SU-DHL-6 (cell line): ENCODE measurements around the gene EIF1.

Source experiments
- H2AFZ ChIP-seq: fragments of 200-600 bp; sonication (generic); 2 replicates; pipeline ENCODE4 v1.6.1; 2014; ENCODE audit warnings: low read depth, mild to moderate bottlenecking, moderate library complexity, mixed read lengths, antibody characterized with exemption, low read length; ENCODE audit not compliant: severe bottlenecking
- H3F3A ChIP-seq: fragments of 200-600 bp; shearing (Covaris generic); 2 replicates; pipeline ENCODE4 v1.6.0; 2016; ENCODE audit warnings: antibody characterized with exemption, mild to moderate bottlenecking; ENCODE audit not compliant: insufficient read depth
- H3K27ac ChIP-seq: fragments of 200-600 bp; sonication (generic); 2 replicates; pipeline ENCODE4 v1.5.1; 2016; ENCODE audit warnings: low read depth, mild to moderate bottlenecking, low read length, moderate library complexity, mixed read lengths
- H3K27me3 ChIP-seq: fragments of 200-600 bp; sonication (generic), shearing (Covaris generic); 2 replicates; pipeline ENCODE4 v1.6.0; 2014; ENCODE audit warnings: mild to moderate bottlenecking, low read length
- H3K36me3 ChIP-seq: fragments of 200-600 bp; sonication (generic); 2 replicates; pipeline ENCODE4 v1.6.1; 2014; ENCODE audit warnings: mild to moderate bottlenecking, low read length, mixed read lengths
- H3K4me2 ChIP-seq: fragments of 300-600, 200-600 bp; shearing (Covaris generic), sonication (generic); 2 replicates; pipeline ENCODE4 v1.6.0; 2014; ENCODE audit warnings: low read length, low read depth, mild to moderate bottlenecking; ENCODE audit not compliant: poor library complexity, severe bottlenecking
- H3K4me3 ChIP-seq: fragments of 200-600 bp; sonication (generic); 2 replicates; pipeline ENCODE4 v1.5.1; 2014; ENCODE audit warnings: antibody characterized with exemption, low read length, mild to moderate bottlenecking, mixed read lengths; ENCODE audit not compliant: insufficient read depth, poor library complexity, severe bottlenecking
- H3K79me2 ChIP-seq: fragments of 200-600 bp; sonication (generic); 2 replicates; pipeline ENCODE4 v1.6.1; 2014; ENCODE audit warnings: mild to moderate bottlenecking, low read length, moderate library complexity; ENCODE audit not compliant: insufficient read depth
- H3K9ac ChIP-seq: fragments of 200-600 bp; sonication (generic); 2 replicates; pipeline ENCODE4 v1.7.0; 2014; ENCODE audit warnings: mild to moderate bottlenecking, low read length
- H3K9me2 ChIP-seq: fragments of 200-600 bp; sonication (generic); replicated peaks from 2 replicates; pipeline ENCODE4 v1.6.1; 2014; ENCODE audit warnings: low read length; ENCODE audit not compliant: insufficient read depth
- H3K9me3 ChIP-seq: fragments of 200-600 bp; sonication (generic); 2 replicates; pipeline ENCODE4 v1.6.1; 2014; ENCODE audit warnings: low read length, mixed read lengths; ENCODE audit not compliant: insufficient read depth
- H4K20me1 ChIP-seq: fragments of 200-600 bp; sonication (generic); 2 replicates; pipeline ENCODE4 v1.6.1; 2014; ENCODE audit warnings: low read depth, mild to moderate bottlenecking, antibody characterized with exemption, low read length, moderate library complexity, mixed read lengths
- EZH2phosphoT487 ChIP-seq: fragments of 200-600 bp; sonication (generic), shearing (Covaris generic); conservative IDR thresholded peaks from 2 replicates; pipeline ENCODE4 v1.6.1; 2018; ENCODE audit warnings: mild to moderate bottlenecking, antibody characterized with exemption, low read length, moderate library complexity, mixed read lengths
- TF ChIP-seq, protein P1 (sequence below): fragments of 200-600 bp; sonication (generic); IDR thresholded peaks from one replicate; pipeline ENCODE4 v1.5.1; 2017; ENCODE audit warnings: antibody characterized with exemption, mild to moderate bottlenecking, low read length, moderate library complexity; ENCODE audit not compliant: insufficient read depth, poor library complexity, severe bottlenecking

EIF1 gene

DNA sequence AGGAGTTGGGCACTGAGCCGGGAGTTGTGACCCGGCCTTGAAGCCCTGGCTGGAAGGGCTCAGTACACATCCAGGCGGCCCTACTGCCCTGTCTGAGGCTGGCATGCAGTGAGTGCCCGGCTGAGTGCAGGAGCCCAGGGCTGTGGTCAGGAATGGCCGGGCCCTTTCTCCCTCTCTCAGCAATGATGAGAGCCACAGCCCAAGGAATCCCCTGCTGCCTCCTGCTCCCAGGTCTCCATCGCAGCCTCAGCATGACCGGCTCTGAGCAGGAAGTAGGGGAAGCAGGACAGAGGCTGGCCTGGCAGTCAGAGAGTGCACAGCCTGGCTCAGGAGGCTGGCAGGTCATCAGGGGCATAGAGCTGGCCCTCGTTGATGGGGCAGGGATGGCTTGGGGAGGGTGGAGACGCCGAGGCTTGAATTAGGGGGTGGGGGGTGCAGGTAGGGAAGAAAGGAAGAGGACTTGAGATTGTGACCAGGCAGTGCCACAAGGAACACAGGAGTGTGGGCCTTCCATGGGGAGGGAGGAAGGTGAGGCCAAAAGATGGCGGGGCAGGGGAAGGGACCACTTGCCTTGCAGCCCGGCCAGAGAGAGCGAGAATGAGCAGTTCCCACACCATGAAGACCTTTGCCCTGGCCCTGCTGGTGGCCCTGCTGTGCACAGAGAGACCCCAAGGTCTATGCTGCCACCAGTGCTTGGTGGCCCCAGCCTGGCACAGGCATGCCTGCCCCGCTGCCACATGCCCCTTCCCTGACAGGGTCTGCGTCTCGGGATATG, 32.2 kb upstream of the EIF1 start:
- H2AFZ ChIP-seq = no peak overlapping the region

DNA sequence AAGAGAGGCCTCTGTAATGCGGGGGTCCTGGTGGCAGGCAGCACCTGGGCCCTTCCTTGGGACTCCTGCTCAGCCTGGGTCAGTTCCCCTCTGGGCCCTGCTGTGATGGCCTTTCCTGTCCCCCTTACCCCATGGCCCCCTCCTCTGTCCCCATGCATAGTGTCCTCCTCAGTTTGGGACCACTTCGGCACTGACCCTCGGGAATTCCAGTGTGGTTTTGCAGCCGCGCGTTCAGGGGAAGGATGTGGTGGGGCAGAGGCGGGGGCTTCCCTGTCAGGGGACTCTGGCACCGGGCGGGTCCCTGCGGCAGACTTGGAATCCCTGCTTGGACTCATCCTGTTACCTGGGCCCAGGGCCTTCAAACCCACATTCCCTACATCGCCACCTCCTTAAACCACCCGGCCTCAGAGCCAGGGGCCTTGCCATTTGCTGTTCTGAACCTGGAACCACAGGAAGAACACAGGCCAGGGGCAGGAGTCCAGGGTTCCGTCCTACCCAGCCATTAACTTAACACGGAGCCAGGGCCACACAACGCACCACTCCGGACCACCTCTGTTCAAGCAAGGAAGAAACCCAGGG, 31.4 kb upstream of the EIF1 start:
- H3K36me3 ChIP-seq = no peaks in the 10 kb centered on the region
- H3K4me2 ChIP-seq = no peak overlapping the region
- no peaks in the 10 kb centered on the region for H4K20me1 ChIP-seq
- H3K9me3 ChIP-seq = no peaks in the 10 kb centered on the region
- H3K79me2 ChIP-seq = no peaks in the 10 kb centered on the region
- H2AFZ ChIP-seq = no peak overlapping the region
- H3F3A ChIP-seq = no peaks in the 10 kb centered on the region
- no peak for TF ChIP-seq EZH2phosphoT487
- TF ChIP-seq, protein P1, sequence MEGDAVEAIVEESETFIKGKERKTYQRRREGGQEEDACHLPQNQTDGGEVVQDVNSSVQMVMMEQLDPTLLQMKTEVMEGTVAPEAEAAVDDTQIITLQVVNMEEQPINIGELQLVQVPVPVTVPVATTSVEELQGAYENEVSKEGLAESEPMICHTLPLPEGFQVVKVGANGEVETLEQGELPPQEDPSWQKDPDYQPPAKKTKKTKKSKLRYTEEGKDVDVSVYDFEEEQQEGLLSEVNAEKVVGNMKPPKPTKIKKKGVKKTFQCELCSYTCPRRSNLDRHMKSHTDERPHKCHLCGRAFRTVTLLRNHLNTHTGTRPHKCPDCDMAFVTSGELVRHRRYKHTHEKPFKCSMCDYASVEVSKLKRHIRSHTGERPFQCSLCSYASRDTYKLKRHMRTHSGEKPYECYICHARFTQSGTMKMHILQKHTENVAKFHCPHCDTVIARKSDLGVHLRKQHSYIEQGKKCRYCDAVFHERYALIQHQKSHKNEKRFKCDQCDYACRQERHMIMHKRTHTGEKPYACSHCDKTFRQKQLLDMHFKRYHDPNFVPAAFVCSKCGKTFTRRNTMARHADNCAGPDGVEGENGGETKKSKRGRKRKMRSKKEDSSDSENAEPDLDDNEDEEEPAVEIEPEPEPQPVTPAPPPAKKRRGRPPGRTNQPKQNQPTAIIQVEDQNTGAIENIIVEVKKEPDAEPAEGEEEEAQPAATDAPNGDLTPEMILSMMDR = no peak
- no peaks in the 10 kb centered on the region for H3K27me3 ChIP-seq
- no peaks in the 10 kb centered on the region for H3K9me2 ChIP-seq
- H3K4me3 ChIP-seq = no peak overlapping the region
- no peak overlapping the region for H3K9ac ChIP-seq
- no peak overlapping the region for H3K27ac ChIP-seq

More for the DNA sequence above, 32.2 kb upstream of the EIF1 start:
- no peak overlapping the region for H3K9ac ChIP-seq
- no peaks in the 10 kb centered on the region for H3F3A ChIP-seq
- H3K79me2 ChIP-seq = no peaks in the 10 kb centered on the region
- H3K27ac ChIP-seq = no peak overlapping the region
- no peaks in the 10 kb centered on the region for H3K9me2 ChIP-seq
- no peaks in the 10 kb centered on the region for H3K9me3 ChIP-seq
- no peak overlapping the region for H3K4me2 ChIP-seq
- H3K4me3 ChIP-seq = no peak overlapping the region
- no peaks in the 10 kb centered on the region for H3K27me3 ChIP-seq
- TF ChIP-seq, protein P1 = no peak
- no peak for TF ChIP-seq EZH2phosphoT487
- no peaks in the 10 kb centered on the region for H4K20me1 ChIP-seq
- no peaks in the 10 kb centered on the region for H3K36me3 ChIP-seq

DNA sequence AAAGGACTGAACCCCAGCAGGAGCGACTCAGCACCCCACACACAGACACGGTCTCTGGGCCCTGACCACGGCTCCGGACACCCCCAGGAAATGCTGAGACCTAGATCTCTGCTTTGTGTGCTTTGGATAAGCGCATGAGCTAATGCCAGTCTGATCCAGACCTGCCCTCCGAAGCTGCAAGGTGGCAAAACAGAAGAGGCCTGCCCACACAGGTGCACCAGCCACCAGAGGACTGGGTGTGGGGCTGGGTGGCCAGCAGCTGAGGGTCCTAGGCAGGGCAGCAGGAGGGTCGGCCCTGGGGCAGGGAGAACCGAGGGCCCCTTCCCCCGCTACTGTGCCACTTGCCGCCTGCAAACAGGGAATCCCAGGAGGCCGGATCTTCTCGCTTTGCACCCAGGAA, 30.7 kb upstream of the EIF1 start:
- TF ChIP-seq, protein P1 = no peak
- no peak for TF ChIP-seq EZH2phosphoT487

More for the DNA sequence above, 30.7 kb upstream of the EIF1 start:
- H3F3A ChIP-seq = no peaks in the 10 kb centered on the region
- no peaks in the 10 kb centered on the region for H3K79me2 ChIP-seq
- no peak overlapping the region for H2AFZ ChIP-seq
- no peaks in the 10 kb centered on the region for H3K27me3 ChIP-seq
- H3K27ac ChIP-seq = no peak overlapping the region
- H3K9ac ChIP-seq = no peak overlapping the region
- H3K36me3 ChIP-seq = no peaks in the 10 kb centered on the region
- H3K4me3 ChIP-seq = no peak overlapping the region
- no peaks in the 10 kb centered on the region for H3K9me3 ChIP-seq
- no peaks in the 10 kb centered on the region for H4K20me1 ChIP-seq
- H3K4me2 ChIP-seq = no peak overlapping the region
- H3K9me2 ChIP-seq = no peaks in the 10 kb centered on the region
